Stomach (tissue), 4 donors: ENCODE results near the gene SMCO2.

ENCODE experiments used
- CTCF ChIP-seq, 7 experiments: fragments of 450-650 bp in 4 of 7; fragments of 200-600 bp in 3 of 7; sonication (generic) in 3 of 7; IDR thresholded peaks; one replicate each; pipeline ENCODE4 v1.5.1; 2016 to 2019; ENCODE audit warnings: antibody characterized with exemption in 7 of 7, control low read depth in 2 of 7, mild to moderate bottlenecking in 1 of 7
- POLR2A ChIP-seq, 4 donors: fragments of 450-650 bp; IDR thresholded peaks; one replicate each; pipeline ENCODE4 v1.6.1; 2016; ENCODE audit warnings: antibody characterized with exemption in 4 of 4, control low read depth in 2 of 4, mild to moderate bottlenecking in 1 of 4, moderate library complexity in 1 of 4

- TF ChIP-seq CTCF (IDR thresholded peaks at IDR 0.05): no peak
- TF ChIP-seq POLR2A (IDR thresholded peaks at IDR 0.05): no peak
Observed at GRCh38 chr12:27426743-27427487, 19.6 kb upstream of the SMCO2 start.
